ENCODE results near the gene SMCP. TPM values are rescaled to one million over a fixed set of nuclear protein-coding genes. Genes with fewer than 3 reads are reported as not detected.

Gene SMCP
- total RNA-seq, 3 donors from 2014 or later (not counting 1 experiment from before 2014, with no cell fraction given) = not detected

- intact Hi-C loops (cut with micrococcal nuclease) = no loop called here
- DNase-seq (no peak), ATAC-seq (peak in 1 of 3 donors; percentile 13)
- H3K27ac ChIP-seq (ENCODE audit: low read length) = no peak overlapping the region
- peaks cover 12% of the 10 kb centered on the region for H3K4me1 ChIP-seq (ENCODE audit: control insufficient read depth, insufficient read depth, low read length)
- H3K27me3 ChIP-seq (ENCODE audit: control insufficient read depth, insufficient read depth, low read length) = peaks cover 2% of the 10 kb centered on the region
- Mint-ChIP-seq H3K4me3 (no peak overlapping the region), H3K27me3 (ENCODE audit: low read depth in 2 of 2) (peaks cover 23 to 30% of the 10 kb centered on the region in 2 donors), H3K36me3 (no peaks in the 10 kb centered on the region), H3K9me3 (peaks cover 0 to 3% of the 10 kb centered on the region in 2 donors), H3K27ac (peak overlapping the region in 1 of 2 donors; percentile 63), H3K4me1 (peaks cover 0 to 18% of the 10 kb centered on the region in 2 donors)
- H3K36me3 ChIP-seq (ENCODE audit: control insufficient read depth, insufficient read depth, low read length) = no peaks in the 10 kb centered on the region
- peaks cover 3% of the 10 kb centered on the region for H3K9me3 ChIP-seq (ENCODE audit: control insufficient read depth, insufficient read depth, low read length)
- 66% methylated on average over 1 of the region's 1 CpG for WGBS (ENCODE audit: insufficient coverage)
- H3K4me3 ChIP-seq (ENCODE audit: low read length) = no peak overlapping the region
- no peak for TF ChIP-seq CTCF (IDR thresholded peaks at IDR 0.05)
Observed at GRCh38 chr1:152912471-152912870, 34.3 kb downstream of the SMCP start.

GRCh38 chr1:152912900-152913299 is 34.8 kb downstream of the SMCP start:
- WGBS (ENCODE audit: insufficient coverage) = 49% methylated on average over 5 of the region's 5 CpGs
- Histone ChIP-seq H3K27me3 (ENCODE audit: control insufficient read depth, insufficient read depth, low read length) (peaks cover 2% of the 10 kb centered on the region), H3K9me3 (ENCODE audit: control insufficient read depth, insufficient read depth, low read length) (peaks cover 3% of the 10 kb centered on the region), H3K27ac (ENCODE audit: low read length) (no peak overlapping the region), H3K4me3 (ENCODE audit: low read length) (no peak overlapping the region), H3K4me1 (ENCODE audit: control insufficient read depth, insufficient read depth, low read length) (peaks cover 12% of the 10 kb centered on the region), H3K36me3 (ENCODE audit: control insufficient read depth, insufficient read depth, low read length) (no peaks in the 10 kb centered on the region)
- Mint-ChIP-seq H3K27ac (peak overlapping the region in 1 of 2 donors; percentile 63), H3K4me3 (peak overlapping the region; percentile 65), H3K9me3 (peaks cover 0 to 3% of the 10 kb centered on the region in 2 donors), H3K4me1 (peaks cover 0 to 18% of the 10 kb centered on the region in 2 donors), H3K36me3 (no peaks in the 10 kb centered on the region), H3K27me3 (ENCODE audit: low read depth in 2 of 2) (peaks cover 23 to 32% of the 10 kb centered on the region in 2 donors)
- intact Hi-C loops (cut with micrococcal nuclease) = no loop called here
- ATAC-seq (peak; percentile 61 to 81 (median 64)), DNase-seq (no peak)
- no peak for TF ChIP-seq CTCF (IDR thresholded peaks at IDR 0.05)

GRCh38 chr1:152917794-152918193 is 39.7 kb downstream of the SMCP start:
- WGBS (ENCODE audit: insufficient coverage) = 21% methylated on average over 2 of the region's 3 CpGs
- DNase-seq = no peak
- Mint-ChIP-seq H3K36me3 (no peaks in the 10 kb centered on the region), H3K9me3 (no peaks in the 10 kb centered on the region), H3K27ac (no peak overlapping the region), H3K27me3 (ENCODE audit: low read depth in 2 of 2) (peaks cover 10 to 37% of the 10 kb centered on the region in 2 donors), H3K4me1 (peaks cover 0 to 4% of the 10 kb centered on the region in 2 donors), H3K4me3 (no peak overlapping the region)
- no peak for TF ChIP-seq CTCF (IDR thresholded peaks at IDR 0.05)
- Histone ChIP-seq H3K27me3 (ENCODE audit: control insufficient read depth, insufficient read depth, low read length) (peaks cover 2% of the 10 kb centered on the region), H3K4me3 (ENCODE audit: low read length) (no peak overlapping the region), H3K4me1 (ENCODE audit: control insufficient read depth, insufficient read depth, low read length) (no peaks in the 10 kb centered on the region), H3K36me3 (ENCODE audit: control insufficient read depth, insufficient read depth, low read length) (no peaks in the 10 kb centered on the region), H3K27ac (ENCODE audit: low read length) (no peak overlapping the region), H3K9me3 (ENCODE audit: control insufficient read depth, insufficient read depth, low read length) (no peaks in the 10 kb centered on the region)
- intact Hi-C loops (cut with micrococcal nuclease) = no loop called here
- no peak for ATAC-seq

GRCh38 chr1:152919071-152919470 is 40.9 kb downstream of the SMCP start:
- Histone ChIP-seq H3K4me3 (ENCODE audit: low read length) (no peak overlapping the region), H3K27ac (ENCODE audit: low read length) (no peak overlapping the region), H3K4me1 (ENCODE audit: control insufficient read depth, insufficient read depth, low read length) (no peaks in the 10 kb centered on the region), H3K9me3 (ENCODE audit: control insufficient read depth, insufficient read depth, low read length) (no peaks in the 10 kb centered on the region), H3K27me3 (ENCODE audit: control insufficient read depth, insufficient read depth, low read length) (peaks cover 2% of the 10 kb centered on the region), H3K36me3 (ENCODE audit: control insufficient read depth, insufficient read depth, low read length) (no peaks in the 10 kb centered on the region)
- no peak for TF ChIP-seq CTCF (IDR thresholded peaks at IDR 0.05)
- intact Hi-C loops (cut with micrococcal nuclease) = no loop called here
- no peak for ATAC-seq
- H3K27ac Mint-ChIP-seq = no peak overlapping the region
- H3K4me1 Mint-ChIP-seq = no peaks in the 10 kb centered on the region
- no peak overlapping the region for H3K4me3 Mint-ChIP-seq
- peaks cover 8 to 37% of the 10 kb centered on the region in 2 donors for H3K27me3 Mint-ChIP-seq (ENCODE audit: low read depth in 2 of 2)
- DNase-seq = no peak
- no peaks in the 10 kb centered on the region for H3K9me3 Mint-ChIP-seq
- H3K36me3 Mint-ChIP-seq = no peaks in the 10 kb centered on the region
